Fibroblast of skin of back (primary cell): ENCODE results near the gene SIAH1.
"Not testable (repeated sequence)": the region's sequence is repeated elsewhere in the genome, so short reads cannot be mapped to it uniquely, and the experiment has no call there.

Experiments used
- DNase-seq: peaks from one replicate; pipeline ENCODE4 v3.0.0-alpha.2; 2013

SIAH1 gene

GRCh38 chr16:48393485-48394354 lies 8.5 kb upstream of the SIAH1 start:
- peak; percentile 18 for DNase-seq

GRCh38 chr16:48392407-48392806 lies 7.2 kb upstream of the SIAH1 start:
- no peak for DNase-seq

- DNase-seq: no peak
Measured at GRCh38 chr16:48386559-48387312, 1.5 kb upstream of the SIAH1 start.

GRCh38 chr16:48384520-48385252 lies 527 bp downstream of the SIAH1 start:
- peak; percentile 53 for DNase-seq

GRCh38 chr16:48383877-48384519 lies 1.2 kb downstream of the SIAH1 start:
- DNase-seq: peak; percentile 20

GRCh38 chr16:48383009-48383876 lies 2.0 kb downstream of the SIAH1 start:
- DNase-seq: no peak

GRCh38 chr16:48382131-48382530 lies 3.1 kb downstream of the SIAH1 start:
- no peak for DNase-seq

GRCh38 chr16:48381201-48381600 lies 4.0 kb downstream of the SIAH1 start:
- DNase-seq: no peak

- no peak for DNase-seq
Measured at GRCh38 chr16:48378836-48379235, 6.4 kb downstream of the SIAH1 start.

GRCh38 chr16:48378276-48378675 lies 6.9 kb downstream of the SIAH1 start:
- DNase-seq: no peak

GRCh38 chr16:48377301-48377700 lies 7.9 kb downstream of the SIAH1 start:
- DNase-seq: not testable (repeated sequence)

GRCh38 chr16:48374255-48374654 lies 11.0 kb downstream of the SIAH1 start:
- DNase-seq: no peak

- DNase-seq: no peak
Measured at GRCh38 chr16:48373258-48374029, 11.8 kb downstream of the SIAH1 start.

- no peak for DNase-seq
Measured at GRCh38 chr16:48372744-48373143, 12.5 kb downstream of the SIAH1 start.

- peak; percentile 33 for DNase-seq
Measured at GRCh38 chr16:48371393-48371780, 13.8 kb downstream of the SIAH1 start.

- DNase-seq: not testable (repeated sequence)
Measured at GRCh38 chr16:48370668-48371392, 14.4 kb downstream of the SIAH1 start.

- no peak for DNase-seq
Measured at GRCh38 chr16:48370229-48370628, 15.0 kb downstream of the SIAH1 start.

GRCh38 chr16:48369765-48370164 lies 15.4 kb downstream of the SIAH1 start:
- DNase-seq: no peak

- DNase-seq: no peak
Measured at GRCh38 chr16:48367441-48368049, 17.7 kb downstream of the SIAH1 start.
